NB4 (cell line): ENCODE data around the gene CNTN4.

ENCODE experiments used
- DNase-seq: peaks from one replicate; pipeline ENCODE4 v3.0.0; 2010; ENCODE audit warnings: low read depth
- H3K4me3 ChIP-seq: one replicate; pipeline ENCODE4 v1.5.1; 2011; ENCODE audit warnings: mild to moderate bottlenecking, low read depth, low read length, moderate library complexity
- CTCF ChIP-seq: IDR thresholded peaks from one replicate; pipeline ENCODE4 v1.5.1; 2012; ENCODE audit warnings: low read depth, low read length
- MAX ChIP-seq: IDR thresholded peaks from 2 replicates; pipeline ENCODE4 v1.6.1; 2011; ENCODE audit warnings: low read depth, low read length
- MYC ChIP-seq: IDR thresholded peaks from 2 replicates; pipeline ENCODE4 v1.6.1; 2011; ENCODE audit warnings: low read depth, low read length
- POLR2A ChIP-seq: IDR thresholded peaks from 2 replicates; pipeline ENCODE4 v1.6.1; 2011; ENCODE audit warnings: mild to moderate bottlenecking; ENCODE audit not compliant: insufficient read length; ENCODE audit errors: extremely low read depth

CNTN4 gene

GRCh38 chr3:3107181-3107580 lies 1008.5 kb downstream of the CNTN4 start:
- no peak for DNase-seq
- no peak for TF ChIP-seq CTCF
- no peak for TF ChIP-seq MAX
- TF ChIP-seq POLR2A: no peak
- no peak for TF ChIP-seq MYC
- no peak overlapping the region for H3K4me3 ChIP-seq
